B cell (primary cell): ENCODE results near the gene FNDC11. TPM values are rescaled to one million over a fixed set of nuclear protein-coding genes. Genes with fewer than 3 reads are reported as not detected.

Experiments
- ATAC-seq: fragments of 200-7000 bp; cut with Tn5 transposase; one replicate; pipeline ENCODE4 v1.10.0; 2021; ENCODE audit warnings: low read depth, mild to moderate bottlenecking, moderate number of reproducible peaks, moderate library complexity
- CTCF ChIA-PET: fragments of 350-600 bp; sonication (Branson Sonifier 250); formaldehyde crosslinking; loops from one replicate; lab custom pipeline; 2021; ENCODE audit warnings: antibody characterized with exemption, inconsistent platforms; lab: Charles Lee
- POLR2A ChIA-PET: fragments of 350-600 bp; sonication (Branson Sonifier 250); formaldehyde crosslinking; loops from one replicate; lab custom pipeline; 2021; ENCODE audit warnings: antibody characterized with exemption; lab: Charles Lee
- DNase-seq: peaks from one replicate; pipeline ENCODE4 v3.0.0; 2013
- H2AFZ ChIP-seq: 2 replicates; pipeline ENCODE4 v1.6.1; 2012; ENCODE audit warnings: mild to moderate bottlenecking, low read depth, low read length; ENCODE audit not compliant: insufficient read depth, poor library complexity, severe bottlenecking
- H3K27ac ChIP-seq, 2 donors: 1 replicate in 1 of 2; 2 replicates in 1 of 2; pipeline ENCODE4 v1.5.1; 2012 to 2013; ENCODE audit warnings: low read length in 2 of 2, mild to moderate bottlenecking in 2 of 2, moderate library complexity in 1 of 2
- H3K27me3 ChIP-seq, 4 experiments: fragments of 200-600 bp in 1 of 4; sonication (generic) in 1 of 4; replicated peaks in 1 of 4; 1 replicate in 2 of 4; 2 replicates in 2 of 4; pipeline versions ENCODE4 v1.6.1 to v1.7.0; 2013 to 2016; ENCODE audit warnings: low read length in 3 of 4, mild to moderate bottlenecking in 2 of 4, mixed read lengths in 1 of 4, moderate library complexity in 1 of 4; ENCODE audit not compliant: insufficient read depth in 4 of 4, control insufficient read depth in 3 of 4; ENCODE audit errors: control extremely low read depth in 1 of 4
- H3K36me3 ChIP-seq, 2 experiments: replicated peaks in 1 of 2; 1 replicate in 1 of 2; 2 replicates in 1 of 2; pipeline versions ENCODE4 v1.6.1 to v1.7.1; 2013; ENCODE audit warnings: low read length in 1 of 2; ENCODE audit not compliant: insufficient read depth in 2 of 2, control insufficient read depth in 1 of 2; ENCODE audit errors: control extremely low read depth in 1 of 2, extremely low read depth in 1 of 2
- H3K4me1 ChIP-seq, 2 donors: fragments of 200-600 bp in 1 of 2; sonication (generic) in 1 of 2; 1 replicate in 1 of 2; 2 replicates in 1 of 2; pipeline versions ENCODE4 v1.5.1 to v1.6.1; 2013 to 2017; ENCODE audit warnings: low read length in 2 of 2; ENCODE audit not compliant: control insufficient read depth in 2 of 2, insufficient read depth in 2 of 2
- H3K4me2 ChIP-seq: replicated peaks from 2 replicates; pipeline ENCODE3; 2012; ENCODE audit warnings: mild to moderate bottlenecking, low read depth, low read length; ENCODE audit not compliant: poor library complexity, severe bottlenecking
- H3K4me3 ChIP-seq, 5 experiments: fragments of 200-600 bp in 1 of 5; sonication (generic) in 1 of 5; 1 replicate in 3 of 5; 2 replicates in 2 of 5; pipeline versions ENCODE4 v1.5.1 to v1.7.0; 2011 to 2016; ENCODE audit warnings: low read length in 4 of 5, mild to moderate bottlenecking in 4 of 5, low read depth in 2 of 5, control low read depth in 1 of 5, moderate library complexity in 1 of 5; ENCODE audit not compliant: insufficient read depth in 1 of 5; ENCODE audit errors: control extremely low read depth in 1 of 5, extremely low read depth in 1 of 5
- H3K79me2 ChIP-seq: fragments of 200-600 bp; sonication (generic); one replicate; pipeline ENCODE4 v1.6.0; 2016; ENCODE audit warnings: low read length; ENCODE audit not compliant: control insufficient read depth, insufficient read depth
- H3K9ac ChIP-seq: fragments of 200-600 bp; sonication (generic); 2 replicates; pipeline ENCODE4 v1.6.1; 2017; ENCODE audit warnings: mild to moderate bottlenecking, low read length, moderate library complexity
- H3K9me3 ChIP-seq, 3 donors: one replicate each; pipeline versions ENCODE4 v1.6.1 to v1.7.1; 2013; ENCODE audit warnings: low read length in 2 of 3; ENCODE audit not compliant: control insufficient read depth in 2 of 3, insufficient read depth in 1 of 3; ENCODE audit errors: control extremely low read depth in 1 of 3
- H4K20me1 ChIP-seq: 2 replicates; pipeline ENCODE4 v1.6.0; 2012; ENCODE audit warnings: mild to moderate bottlenecking, low read length; ENCODE audit not compliant: insufficient read depth, control insufficient read depth, poor library complexity, severe bottlenecking
- H3K27ac Mint-ChIP-seq: one replicate; pipeline ENCODE4 v1.8.0; 2021; ENCODE audit warnings: mixed read lengths
- H3K27me3 Mint-ChIP-seq: one replicate; pipeline ENCODE4 v1.8.0; 2021; ENCODE audit warnings: mixed read lengths
- H3K4me1 Mint-ChIP-seq: one replicate; pipeline ENCODE4 v1.8.0; 2021; ENCODE audit warnings: mixed read lengths
- H3K4me3 Mint-ChIP-seq: one replicate; pipeline ENCODE4 v1.8.0; 2021; ENCODE audit warnings: mixed read lengths
- H3K9me3 Mint-ChIP-seq: one replicate; pipeline ENCODE4 v1.8.0; 2022; ENCODE audit warnings: mixed read lengths; ENCODE audit not compliant: insufficient read depth
- CTCF ChIP-seq: fragments of 200-600 bp; IDR thresholded peaks from one replicate; pipeline ENCODE4 v1.8.0; 2022; ENCODE audit warnings: antibody characterized with exemption, mild to moderate bottlenecking
- EZH2 ChIP-seq: IDR thresholded peaks from 2 replicates; pipeline ENCODE4 v1.6.1; 2012; ENCODE audit warnings: borderline replicate concordance, low read depth, mild to moderate bottlenecking, moderate library complexity, low read length; ENCODE audit not compliant: insufficient read depth, poor library complexity, severe bottlenecking
- whole genome bisulfite sequencing: methylation state at CpG from one replicate; pipeline ENCODE4 v1.1.5; 2013; ENCODE audit warnings: missing lambda C conversion rate; ENCODE audit not compliant: insufficient coverage; 5-methylcytosine and 5-hydroxymethylcytosine counted together
- intact Hi-C: fragments of 100-400 bp; cut with micrococcal nuclease; formaldehyde crosslinking; loops from one replicate; pipeline ENCODE4 v1.10.0; 2022
- polyA plus RNA-seq: library from polyadenylated mRNA; depleted of rRNA; stranded (reverse); fragments of >200 nt; gene quantifications from 2 replicates; pipeline ENCODE4 v1.2.3, GENCODE V29; 2012
- total RNA-seq, 2 donors: library from RNA; stranded (reverse); fragments of 120-200 nt in 1 of 2; gene quantifications; 1 replicate in 1 of 2; 2 replicates in 1 of 2; pipeline versions ENCODE4 v1.2.3 to v1.2.4, GENCODE V29; 2013 to 2022

Gene FNDC11
- total and polyA plus RNA-seq, 2 donors (not counting 1 experiment from before 2014, with no cell fraction given), result 3.8 to 34.2 TPM

DNA sequence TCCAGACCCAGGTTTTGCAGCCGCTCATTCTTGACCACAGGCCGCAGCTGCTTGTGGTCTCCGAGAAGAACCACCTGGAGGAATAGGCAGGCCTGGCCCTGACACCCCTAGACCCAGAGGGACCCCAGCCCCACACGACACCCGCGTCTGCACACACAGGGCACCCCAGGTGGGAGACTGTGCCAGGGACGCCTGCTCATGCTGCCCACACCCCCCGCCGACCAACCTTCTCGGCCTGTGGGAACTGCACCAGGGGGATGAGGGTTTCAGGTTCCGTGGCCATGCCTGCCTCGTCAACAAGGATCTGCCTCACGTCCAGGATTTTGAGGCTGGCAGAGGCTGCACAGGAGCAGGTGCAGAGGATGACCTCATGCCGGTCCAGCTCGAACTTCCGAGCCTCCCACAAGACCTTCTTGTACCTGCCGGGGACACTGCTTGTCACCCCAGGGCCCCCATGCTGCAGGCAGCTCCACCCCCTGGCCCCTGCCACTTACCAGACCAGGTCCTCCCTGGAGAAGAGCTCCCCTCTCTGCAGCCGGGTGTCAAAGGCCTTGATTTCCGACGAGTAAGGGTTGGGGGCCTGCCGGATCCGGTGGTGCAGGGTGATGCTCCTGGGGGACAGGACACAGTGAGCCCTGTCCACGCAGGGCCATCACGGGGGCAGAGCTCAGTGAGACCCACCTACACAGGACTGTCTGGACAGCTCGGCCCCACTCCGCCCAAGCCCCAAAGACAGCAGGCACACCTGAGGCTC is 7.1 kb downstream of the FNDC11 start:
- H3K27ac Mint-ChIP-seq, result no peak overlapping the region

More for the DNA sequence above, 7.1 kb downstream of the FNDC11 start:
- H3K4me3 Mint-ChIP-seq, result no peak overlapping the region
- H3K27me3 Mint-ChIP-seq, result no peaks in the 10 kb centered on the region
- no peak for TF ChIP-seq EZH2
- TF ChIP-seq CTCF, result no peak
- H3K9me3 Mint-ChIP-seq, result no peaks in the 10 kb centered on the region
- no peaks in the 10 kb centered on the region for H3K79me2 ChIP-seq
- 97% methylated on average over 24 of the region's 26 CpGs for WGBS
- peaks cover 0 to 6% (median 0%) of the 10 kb centered on the region in 3 donors for H3K9me3 ChIP-seq
- H3K27ac ChIP-seq, result no peak overlapping the region
- peaks cover 0 to 54% of the 10 kb centered on the region in 2 experiments for H3K36me3 ChIP-seq
- no peak overlapping the region for H3K4me3 ChIP-seq
- H4K20me1 ChIP-seq, result peaks cover 62% of the 10 kb centered on the region
- ATAC-seq, result no peak
- no peak overlapping the region for H3K4me2 ChIP-seq
- ChIA-PET POLR2A (no interaction called here), CTCF (no interaction called here)
- intact Hi-C loops, result no loop called here
- no peak overlapping the region for H2AFZ ChIP-seq
- no peak overlapping the region for H3K9ac ChIP-seq
- DNase-seq, result no peak
- peaks cover 5% of the 10 kb centered on the region for H3K4me1 Mint-ChIP-seq
- peaks cover 0 to 6% of the 10 kb centered on the region in 2 donors for H3K4me1 ChIP-seq
- no peaks in the 10 kb centered on the region for H3K27me3 ChIP-seq
